Stimulated activated CD4-positive, alpha-beta T cell treated with anti-CD3 and anti-CD28 coated beads, TNF-alpha, amount 100 ng/mL, for 4 hours (primary cell): ENCODE results near the gene ABCA12.

Source experiments
- DNase-seq, 3 experiments: peaks; one replicate each; pipeline ENCODE4 v3.0.0-alpha.2; 2020; ENCODE audit warnings: low read depth in 3 of 3

The ABCA12 gene

DNA sequence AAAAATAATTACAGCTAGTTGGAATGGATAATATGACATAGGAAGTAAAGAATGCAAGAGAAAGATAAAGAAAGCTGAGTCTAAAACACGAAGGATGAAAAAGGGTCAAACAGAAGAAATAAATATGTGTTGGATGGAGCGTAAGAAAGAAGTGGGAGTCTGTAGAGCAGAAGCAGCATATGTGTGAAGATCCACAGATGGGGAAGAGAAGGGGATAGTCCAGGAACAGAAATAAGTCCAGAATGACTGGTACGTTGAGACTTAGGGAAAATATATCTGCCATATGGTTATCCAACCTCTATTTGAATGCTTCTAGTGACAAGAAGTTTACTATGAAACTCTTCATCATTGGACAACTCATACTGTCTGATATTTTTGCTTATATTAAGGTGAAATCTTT is 18.0 kb downstream of the ABCA12 start:
- no peak for DNase-seq

GRCh38 chr2:215119847-215120246 is 18.6 kb downstream of the ABCA12 start:
- no peak for DNase-seq

- no peak for DNase-seq
Observed at GRCh38 chr2:215110918-215111317, 27.5 kb downstream of the ABCA12 start.

- DNase-seq: no peak
Observed at GRCh38 chr2:215107216-215108056, 31.0 kb downstream of the ABCA12 start.

- no peak for DNase-seq
Observed at GRCh38 chr2:215105607-215106354, 32.6 kb downstream of the ABCA12 start.

DNA sequence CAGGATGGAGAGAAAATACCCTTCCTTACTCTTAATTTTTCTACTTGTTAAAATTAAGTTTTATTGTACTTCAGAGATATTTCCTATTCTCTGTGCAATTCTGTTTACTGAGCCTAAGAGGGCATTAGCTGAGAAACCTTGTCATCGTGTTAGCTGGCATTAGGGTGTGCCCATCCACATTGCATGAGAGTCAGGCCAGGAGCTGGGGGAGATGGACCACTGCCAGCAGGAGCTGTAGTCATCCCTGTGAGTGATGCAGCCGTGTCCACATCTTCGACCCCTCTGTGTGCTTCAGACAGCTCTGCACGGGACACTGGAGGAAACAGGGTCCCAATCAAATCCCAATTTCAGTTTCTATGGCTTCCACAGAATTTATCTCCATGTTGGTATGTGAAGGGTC is 34.2 kb downstream of the ABCA12 start:
- DNase-seq: no peak

DNA sequence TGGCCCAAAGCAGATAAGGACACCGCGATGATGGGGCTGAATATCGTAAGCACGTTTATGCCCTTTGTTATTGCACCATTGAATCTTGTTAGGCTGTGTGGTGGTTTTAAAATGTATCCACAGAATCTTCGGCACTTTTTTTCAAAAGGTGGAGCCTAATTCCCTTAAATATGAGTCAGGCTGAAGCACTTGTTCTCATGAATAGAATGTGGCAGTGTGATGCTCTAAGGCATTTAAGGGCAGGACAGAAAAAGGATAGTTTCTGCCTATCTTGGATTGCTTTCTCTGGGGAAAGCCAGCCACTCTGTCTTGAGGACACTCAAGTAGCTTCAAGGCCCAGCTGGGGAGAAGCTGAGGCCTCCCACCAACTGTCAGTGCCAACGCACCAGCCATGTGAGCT is 39.6 kb downstream of the ABCA12 start:
- no peak for DNase-seq

- no peak for DNase-seq
Observed at GRCh38 chr2:215084080-215084479, 54.3 kb downstream of the ABCA12 start.

DNA sequence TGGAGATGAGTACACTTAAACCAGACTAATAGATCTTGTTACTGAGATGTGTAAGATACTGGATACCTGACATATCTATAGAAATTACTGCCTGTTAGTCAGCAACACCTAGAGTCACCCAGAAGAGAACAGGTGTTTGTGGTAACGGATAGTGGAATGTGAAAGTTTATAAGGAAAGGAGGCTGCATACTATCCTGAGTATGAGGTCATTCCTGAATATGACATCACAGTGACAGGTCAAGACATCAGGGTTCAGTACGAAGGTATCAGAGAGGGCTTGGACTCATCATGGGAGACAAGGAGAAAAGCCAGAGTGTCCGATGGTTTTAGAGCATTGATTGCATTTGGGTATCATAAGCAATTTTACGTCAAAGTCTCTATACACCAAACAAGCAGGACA is 55.3 kb downstream of the ABCA12 start:
- DNase-seq: no peak

DNA sequence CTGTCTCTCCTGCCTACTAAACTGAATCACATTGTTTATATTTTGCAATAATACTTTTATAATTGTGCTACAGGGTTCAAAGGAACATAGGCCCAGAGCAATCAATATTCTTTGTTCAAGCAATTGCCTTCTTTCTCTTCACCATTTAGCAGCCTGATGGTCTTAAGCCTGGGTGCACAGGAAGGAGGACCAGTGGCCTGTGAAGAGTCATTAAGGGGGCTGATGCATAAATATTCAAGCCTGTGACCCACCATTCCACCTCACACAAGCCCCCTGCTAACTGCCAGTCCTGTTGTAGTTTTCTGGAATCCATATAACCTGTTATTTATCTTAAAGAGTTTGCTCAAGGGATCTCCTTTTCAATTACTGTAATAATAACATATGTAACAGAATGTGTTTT is 56.0 kb downstream of the ABCA12 start:
- no peak for DNase-seq

- DNase-seq: no peak
Observed at GRCh38 chr2:215080545-215080944, 57.9 kb downstream of the ABCA12 start.

DNA sequence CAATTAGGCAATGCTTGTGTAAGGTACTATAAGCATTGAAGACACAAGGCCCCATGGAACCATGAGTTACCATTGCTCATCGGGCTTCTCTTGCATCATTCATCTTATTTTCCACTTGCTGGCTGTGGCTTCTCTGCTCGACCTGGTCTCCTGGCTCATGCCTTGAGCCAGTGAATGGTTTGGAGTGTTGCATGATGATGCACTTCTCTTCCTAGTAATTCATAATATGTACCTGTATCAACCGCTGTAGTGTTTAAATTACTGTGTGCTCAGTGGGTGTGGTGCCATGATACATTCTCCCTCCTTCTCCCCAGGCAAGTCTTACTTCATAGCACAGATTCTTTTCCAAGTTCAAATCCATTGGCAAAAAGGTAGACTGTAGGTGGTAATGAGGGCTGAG is 66.8 kb downstream of the ABCA12 start:
- DNase-seq: no peak

DNA sequence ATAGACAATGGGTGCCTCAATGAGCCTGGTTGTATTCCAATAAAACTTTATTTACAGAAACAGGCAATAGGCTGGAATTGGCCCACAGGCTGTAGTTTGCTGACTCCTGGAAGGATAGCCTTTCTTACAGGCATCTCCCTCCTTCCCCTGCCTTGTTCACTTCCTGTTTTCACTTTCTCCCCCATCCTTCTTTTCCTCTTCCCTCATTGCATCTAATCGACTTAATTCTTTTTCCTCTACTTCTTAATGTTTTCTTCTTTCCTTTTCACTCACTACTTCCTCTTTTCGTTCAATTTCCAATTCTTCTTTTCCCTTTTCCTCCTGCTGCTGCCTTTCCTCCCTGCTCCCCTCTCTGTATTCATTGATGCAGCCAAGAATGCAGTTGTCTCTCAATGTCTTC is 70.0 kb downstream of the ABCA12 start:
- DNase-seq: no peak

DNA sequence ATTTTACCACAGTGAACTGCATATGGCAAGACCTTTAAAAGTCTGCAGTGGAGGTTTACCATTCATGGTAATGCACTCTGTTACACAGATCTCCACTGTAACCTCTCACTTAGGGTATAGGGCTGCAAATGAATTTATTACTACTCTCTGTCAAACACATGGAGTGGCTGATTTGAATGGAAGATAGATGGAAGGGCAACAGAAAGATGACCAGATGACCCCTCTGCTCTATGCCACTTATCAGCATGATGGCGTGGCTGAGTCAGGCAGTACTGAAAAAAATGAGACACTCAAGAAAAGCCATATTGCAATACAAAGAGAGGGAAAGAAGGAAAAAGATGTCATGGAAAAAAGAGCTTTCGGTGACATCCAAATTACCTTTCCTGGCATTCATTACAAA is 72.3 kb downstream of the ABCA12 start:
- no peak for DNase-seq

DNA sequence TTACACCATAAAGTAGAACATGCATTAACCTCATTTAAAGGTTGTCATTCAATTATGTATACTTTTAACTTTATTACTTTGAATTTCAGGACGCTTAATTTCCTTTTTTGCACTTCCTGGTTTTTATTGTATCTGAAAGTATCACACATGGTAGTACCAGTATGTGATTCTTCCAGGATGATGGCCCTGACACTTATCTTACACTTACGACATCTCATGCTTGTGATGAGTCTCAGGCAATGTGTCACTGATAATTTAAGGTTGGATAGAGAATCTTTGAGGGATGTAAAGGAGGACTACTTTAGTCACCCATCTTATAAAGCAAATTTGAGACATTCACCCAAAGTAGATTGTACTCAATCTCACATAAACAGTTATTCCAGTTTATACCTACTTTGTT is 74.9 kb downstream of the ABCA12 start:
- no peak for DNase-seq

GRCh38 chr2:215060861-215061536 is 77.4 kb downstream of the ABCA12 start:
- no peak for DNase-seq

DNA sequence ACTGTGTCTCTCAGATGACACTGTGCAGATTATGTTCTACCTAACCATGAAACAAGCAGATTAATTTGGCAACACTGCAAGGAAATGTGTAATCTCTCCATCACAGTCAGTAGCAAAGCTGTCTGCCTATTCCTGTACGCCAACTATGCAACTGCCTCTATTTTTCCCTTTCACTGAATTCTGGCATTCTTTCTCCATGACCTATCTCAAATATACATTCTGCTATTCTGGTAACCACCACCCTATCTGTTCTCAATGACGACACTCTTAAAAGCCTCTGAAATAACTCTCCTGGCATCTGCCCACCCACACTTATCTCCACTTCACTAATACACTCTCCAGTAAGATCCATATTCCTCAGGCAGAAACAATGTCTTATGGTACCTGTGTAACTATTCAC is 78.7 kb downstream of the ABCA12 start:
- DNase-seq: no peak

- no peak for DNase-seq
Observed at GRCh38 chr2:215055891-215056290, 82.5 kb downstream of the ABCA12 start.

DNA sequence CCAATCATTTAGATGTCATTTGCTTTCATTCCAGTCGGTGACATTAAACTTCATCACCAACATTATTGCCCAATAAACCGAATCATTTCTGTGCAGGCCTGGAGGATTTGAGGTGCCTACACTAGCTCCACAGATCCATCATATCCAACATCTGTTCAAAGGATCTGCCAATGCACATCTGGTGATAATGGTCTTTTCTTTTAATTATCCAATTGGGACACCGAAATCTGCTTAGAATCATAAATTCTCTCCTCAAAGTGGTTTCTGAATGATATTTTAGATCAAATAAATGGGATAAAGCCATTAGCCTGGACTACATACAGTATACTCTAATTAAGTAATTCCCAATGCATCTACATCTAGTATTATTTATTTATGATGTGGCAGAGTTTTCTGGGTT is 85.6 kb downstream of the ABCA12 start:
- DNase-seq: no peak

- no peak for DNase-seq
Observed at GRCh38 chr2:215052404-215052803, 86.0 kb downstream of the ABCA12 start.

- DNase-seq: no peak
Observed at GRCh38 chr2:215049341-215049740, 89.1 kb downstream of the ABCA12 start.

GRCh38 chr2:215038421-215038820 is 100.0 kb downstream of the ABCA12 start:
- no peak for DNase-seq

GRCh38 chr2:215036314-215036713 is 102.1 kb downstream of the ABCA12 start:
- no peak for DNase-seq
